GM18867 (cell line): ENCODE results near the gene OCEL1.

ENCODE experiments used
- ATAC-seq: cut with Tn5 transposase; IDR thresholded peaks from one replicate; pipeline ENCODE4 v1.9.1; 2021; ENCODE audit warnings: mild to moderate bottlenecking, moderate library complexity; ENCODE audit not compliant: unreplicated experiment

OCEL1 gene

GRCh38 chr19:17209126-17210036 lies 16.6 kb upstream of the OCEL1 start:
- ATAC-seq, result peak; percentile 56

DNA sequence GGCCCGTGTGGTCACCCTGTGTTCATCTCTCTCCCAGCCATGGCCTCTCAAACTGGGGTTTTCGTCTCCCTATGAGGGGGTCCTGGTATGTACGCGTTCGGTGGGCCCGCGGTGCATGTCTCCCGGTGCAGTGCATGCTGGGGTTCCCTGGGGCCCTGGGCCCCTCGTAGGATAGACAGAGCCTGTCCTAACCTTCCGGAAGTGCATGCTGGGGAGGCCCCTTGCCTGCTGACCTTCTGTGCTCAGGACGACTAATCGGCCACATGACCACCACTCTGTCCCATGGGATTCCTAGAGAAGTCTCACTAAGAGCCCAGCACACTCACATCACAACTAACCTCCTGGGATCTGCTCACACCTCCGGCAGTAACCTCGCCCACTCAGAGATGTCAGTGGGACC lies 15.7 kb upstream of the OCEL1 start:
- no peak for ATAC-seq

DNA sequence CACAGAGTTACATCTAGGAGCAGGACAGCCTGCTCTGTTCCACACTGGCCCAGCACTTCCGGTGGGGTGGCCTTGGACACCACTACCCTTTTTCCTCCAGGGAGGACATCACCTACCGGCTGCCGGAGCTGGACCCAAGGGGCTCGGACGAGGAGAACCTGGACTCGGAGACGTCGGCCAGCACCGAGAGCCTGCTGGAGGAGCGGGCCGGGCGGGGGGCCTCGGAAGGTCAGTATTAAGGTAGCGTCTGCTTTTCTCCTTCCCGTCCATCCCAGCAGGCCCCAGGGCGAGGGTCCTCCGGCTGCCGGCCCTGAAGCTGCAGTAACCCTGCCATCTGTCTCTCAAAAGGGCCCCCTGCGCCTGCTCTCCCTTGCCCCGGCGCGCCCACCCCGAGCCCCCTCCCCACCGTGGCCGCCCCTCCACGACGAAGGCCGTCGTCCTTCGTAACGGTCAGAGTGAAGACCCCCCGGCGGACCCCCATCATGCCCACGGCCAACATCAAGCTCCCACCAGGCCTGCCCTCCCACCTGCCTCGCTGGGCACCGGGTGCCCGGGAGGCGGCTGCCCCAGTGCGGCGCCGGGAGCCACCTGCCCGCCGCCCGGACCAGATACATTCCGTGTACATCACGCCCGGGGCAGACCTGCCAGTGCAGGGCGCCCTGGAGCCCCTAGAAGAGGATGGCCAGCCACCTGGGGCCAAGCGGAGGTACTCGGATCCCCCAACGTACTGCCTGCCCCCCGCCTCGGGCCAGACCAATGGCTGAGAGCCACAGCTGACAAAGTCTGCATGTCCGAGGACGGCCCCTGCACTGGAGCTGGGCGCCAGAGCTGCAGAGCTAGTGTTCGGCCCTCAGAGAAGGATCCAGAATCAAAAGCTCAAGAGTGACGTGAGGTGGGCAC lies 14.2 kb upstream of the OCEL1 start:
- no peak for ATAC-seq

DNA sequence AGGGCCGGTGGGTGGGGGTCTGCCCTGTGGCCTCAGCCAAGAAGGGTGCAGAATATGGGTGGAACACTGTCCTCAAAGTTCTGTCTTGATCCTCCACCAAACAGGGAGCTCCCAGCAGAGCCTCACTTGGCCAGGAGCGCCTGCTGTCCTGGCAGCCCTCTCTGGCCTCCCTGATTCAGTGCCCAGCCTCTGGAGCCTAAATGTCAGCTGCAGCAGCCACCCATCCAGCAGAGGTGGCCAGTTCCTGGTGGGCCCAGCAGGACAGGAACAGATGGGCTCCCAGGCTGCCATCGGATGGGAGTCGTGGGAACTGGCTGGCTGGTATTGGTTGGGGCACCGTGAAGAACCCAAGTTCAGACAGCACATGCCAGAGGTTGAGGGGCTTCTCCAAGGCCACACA lies 12.7 kb upstream of the OCEL1 start:
- no peak for ATAC-seq

DNA sequence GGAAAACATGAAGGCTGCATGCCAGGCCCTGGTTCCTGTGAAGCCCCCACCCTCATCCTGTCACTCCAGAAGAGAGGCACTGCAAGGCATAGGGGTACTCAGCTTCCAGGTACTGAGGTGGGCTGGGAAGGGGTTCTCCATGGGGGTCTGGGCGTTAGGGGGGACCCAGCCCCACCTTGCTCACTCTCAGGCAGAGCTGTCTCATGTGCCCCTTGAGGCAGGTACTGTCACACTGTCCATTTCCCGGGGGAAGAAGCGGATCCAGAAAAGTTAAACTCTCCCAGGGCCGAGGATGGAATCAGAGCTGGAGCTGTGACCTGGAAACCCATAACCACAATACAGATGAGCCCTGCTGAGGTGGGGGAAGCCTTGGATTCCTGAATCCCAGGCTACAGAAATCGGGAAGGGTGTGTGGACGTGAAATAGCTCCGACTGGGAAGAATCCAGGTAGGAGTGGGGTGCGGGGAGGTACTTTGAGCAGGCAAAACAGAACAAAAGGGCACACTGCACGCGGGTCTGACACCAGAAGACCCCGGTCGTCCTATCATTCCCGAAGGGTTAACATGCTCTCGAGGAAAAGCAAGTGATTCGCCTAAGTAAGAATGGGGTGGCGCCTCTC lies 11.4 kb upstream of the OCEL1 start:
- no peak for ATAC-seq

- ATAC-seq, result peak; percentile 79
These were observed 10.7 kb upstream of the OCEL1 start, which contains the start of gene USE1 for GRCh38 chr19:17215127-17215971. USE1 (plus strand) TSS chr19:17215357; CDS start chr19:17215406, 49 bp downstream.

GRCh38 chr19:17216058-17216670 lies 9.9 kb upstream of the OCEL1 start:
- ATAC-seq, result no peak

DNA sequence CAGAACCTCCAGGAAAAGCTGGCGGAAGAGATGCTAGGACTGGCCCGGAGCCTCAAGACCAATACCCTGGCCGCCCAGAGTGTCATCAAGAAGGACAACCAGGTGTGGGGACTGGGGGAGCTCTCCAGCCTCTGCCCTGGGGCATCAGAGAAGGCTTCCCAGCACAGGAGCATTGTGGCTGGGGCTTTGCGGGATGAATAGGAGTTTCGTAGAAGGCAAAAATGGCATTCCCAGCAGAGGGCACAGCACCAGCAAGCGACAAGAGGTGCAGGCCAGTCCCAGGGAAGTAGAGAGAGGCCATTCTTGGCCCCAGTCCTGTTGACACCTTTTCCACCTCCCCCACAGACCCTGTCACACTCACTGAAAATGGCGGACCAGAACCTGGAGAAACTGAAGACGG lies 6.7 kb upstream of the OCEL1 start:
- ATAC-seq, result no peak

DNA sequence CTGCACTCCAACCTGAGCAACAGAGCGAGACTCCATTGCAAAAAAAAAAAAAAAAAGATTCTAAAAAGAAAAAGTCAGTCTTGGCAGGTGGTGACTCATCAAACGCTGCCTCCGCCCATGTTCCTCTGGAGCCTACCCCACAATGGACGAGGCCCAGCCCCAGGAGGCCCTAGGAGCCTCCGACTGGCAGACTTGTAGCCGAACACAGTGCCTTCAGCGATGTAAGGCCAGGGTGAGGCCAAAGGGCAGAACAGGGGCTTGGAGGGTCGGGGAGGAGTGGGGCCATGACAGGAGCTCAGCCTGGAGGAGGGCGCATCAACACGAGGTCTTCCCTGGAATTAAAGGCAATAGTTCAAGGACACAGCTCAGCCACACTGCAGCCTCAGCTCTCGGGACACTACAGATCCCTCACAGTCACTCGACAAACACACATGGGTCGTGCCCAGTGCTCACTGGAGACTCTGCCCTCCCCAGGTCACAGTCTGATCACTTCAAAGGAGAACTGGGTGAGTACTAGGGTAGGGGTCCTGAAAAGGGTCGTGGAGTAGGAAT lies 5.7 kb upstream of the OCEL1 start:
- no peak for ATAC-seq

- ATAC-seq, result no peak
These were observed 973 bp upstream of the OCEL1 start for GRCh38 chr19:17225053-17225452.

GRCh38 chr19:17227798-17228367 lies 1.9 kb downstream of the OCEL1 start:
- no peak for ATAC-seq

DNA sequence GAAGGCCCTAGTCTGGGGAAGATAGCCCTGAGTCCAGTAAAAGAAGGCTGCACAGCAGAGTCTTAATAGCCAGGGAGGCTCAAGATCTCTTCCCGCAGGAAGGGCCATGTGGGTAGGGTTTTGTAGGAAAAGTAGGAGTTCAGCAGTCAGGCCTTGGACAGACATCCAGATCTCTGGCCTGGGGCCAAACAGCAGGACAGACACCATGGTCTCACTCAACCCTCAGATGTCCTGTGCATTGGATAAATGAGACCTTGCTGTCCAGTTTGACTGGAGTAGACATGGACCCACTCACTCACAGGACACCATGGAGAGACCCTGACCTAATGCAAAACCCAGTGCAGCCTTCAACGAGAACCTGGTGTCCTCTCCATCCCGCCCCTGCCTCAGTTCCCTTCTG lies 3.9 kb downstream of the OCEL1 start:
- no peak for ATAC-seq

DNA sequence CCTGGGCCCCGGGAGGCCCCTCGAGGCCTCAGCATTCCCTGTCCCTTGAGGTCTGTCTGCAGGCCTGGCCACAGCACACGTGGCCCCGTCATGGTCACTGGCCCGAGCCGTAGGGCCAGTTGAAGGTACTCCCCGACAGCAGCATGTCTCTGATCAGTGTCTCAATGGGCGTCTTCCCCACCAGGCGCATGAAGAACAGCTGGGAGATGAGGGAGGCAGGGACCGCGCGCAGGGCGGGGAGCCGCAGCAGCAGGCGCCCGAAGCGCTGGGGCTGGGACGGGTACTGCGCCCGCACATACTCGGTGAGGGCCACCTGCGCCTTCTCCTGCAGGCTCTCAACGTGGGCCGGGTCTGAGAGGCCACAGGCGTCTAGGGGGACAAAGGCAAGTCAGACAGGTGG lies 6.2 kb downstream of the OCEL1 start:
- ATAC-seq, result no peak

DNA sequence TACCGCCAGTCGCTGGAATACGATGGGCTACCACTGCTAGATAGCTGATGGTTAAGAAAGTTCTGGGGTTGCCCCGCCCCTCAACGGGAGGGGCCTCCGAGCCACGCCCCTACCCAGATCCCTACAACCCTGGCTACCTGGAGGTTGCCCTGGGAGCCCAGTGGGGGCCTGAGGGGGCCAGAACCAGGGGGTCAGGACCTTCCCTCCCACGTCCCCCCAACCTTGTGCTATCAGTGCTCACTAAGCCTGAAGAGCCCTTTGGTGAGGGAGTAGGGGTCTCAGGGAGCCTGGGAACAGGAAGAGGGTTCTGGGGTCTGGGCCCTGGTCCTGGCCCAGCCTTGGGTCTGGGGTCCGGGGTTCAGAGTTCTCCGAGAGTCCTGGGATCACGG lies 8.9 kb downstream of the OCEL1 start:
- ATAC-seq, result peak; percentile 35

GRCh38 chr19:17235300-17235970 lies 9.4 kb downstream of the OCEL1 start:
- ATAC-seq, result peak; percentile 61

DNA sequence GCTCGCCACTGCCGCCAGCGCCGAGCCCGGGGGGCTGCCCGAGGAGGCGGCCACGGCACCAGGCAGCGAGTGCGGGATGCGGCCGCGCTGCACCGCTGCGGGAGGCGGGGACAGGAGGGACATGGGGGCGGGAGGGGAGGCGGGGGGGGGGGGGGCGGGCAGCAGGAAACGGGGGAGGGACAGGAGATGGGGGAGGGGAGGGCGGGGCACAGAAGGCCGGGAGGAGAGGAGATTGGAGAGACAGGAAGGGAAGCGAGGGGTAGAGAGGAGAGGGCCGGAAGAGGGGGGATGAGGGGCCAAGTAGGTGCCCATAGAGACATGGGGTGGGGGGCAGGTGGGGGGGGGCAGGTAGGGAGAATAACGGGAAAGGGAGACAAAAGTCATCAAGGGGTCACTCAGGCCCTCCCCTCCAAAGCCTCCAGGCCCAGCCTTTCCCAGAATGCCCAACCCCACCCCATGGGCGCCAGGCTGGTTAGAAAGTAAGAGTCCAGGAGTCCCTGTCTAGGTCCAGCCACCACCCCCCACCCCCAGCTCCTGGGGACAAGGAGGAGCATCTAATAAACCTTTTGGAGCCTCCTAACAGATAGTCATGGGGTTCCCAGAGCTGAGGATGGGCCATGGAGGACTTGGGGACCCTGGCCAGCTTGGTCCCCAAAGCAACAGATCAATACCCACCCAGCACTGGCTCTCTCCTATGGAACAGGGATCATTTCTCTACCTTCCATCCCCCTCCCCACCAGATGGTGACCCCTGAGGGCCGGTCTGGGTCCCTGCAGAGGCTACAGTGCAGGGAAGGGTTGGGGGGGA lies 10.1 kb downstream of the OCEL1 start:
- ATAC-seq, result no peak

DNA sequence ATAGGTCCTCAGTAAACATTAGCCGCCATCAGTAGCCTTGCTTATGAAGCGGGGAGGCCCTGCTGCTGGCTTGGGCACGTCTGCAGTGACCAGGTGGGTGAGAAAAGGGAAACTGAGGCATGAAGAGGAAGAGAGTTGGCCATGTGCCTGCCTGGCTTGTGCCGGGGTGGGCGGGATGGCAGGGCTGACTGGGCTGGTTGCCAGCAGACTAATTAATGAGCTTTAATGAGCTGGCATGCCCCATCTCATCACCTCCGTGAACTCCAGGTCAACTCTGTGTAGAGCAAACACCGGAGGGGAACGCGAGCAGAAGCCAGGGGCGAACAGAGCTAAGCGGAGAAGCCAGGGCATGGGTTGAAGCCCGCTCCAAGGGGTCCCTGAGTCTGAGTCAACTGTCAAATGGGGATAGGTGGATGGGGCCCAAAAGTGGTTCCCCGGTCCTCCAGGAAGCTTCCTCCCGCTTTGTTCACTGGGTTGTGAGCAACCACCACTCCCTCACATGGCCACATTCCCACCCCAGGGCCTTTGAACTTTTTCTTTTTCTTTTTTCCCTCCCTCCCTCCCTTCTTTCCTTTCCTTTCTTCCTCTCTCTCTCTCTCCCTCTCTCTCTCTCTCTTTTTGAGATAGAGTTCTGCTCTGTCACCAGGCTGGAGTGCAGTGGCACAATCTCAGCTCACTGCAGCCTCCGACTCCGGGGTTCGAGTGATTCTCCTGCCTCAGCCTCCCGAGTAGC lies 11.0 kb downstream of the OCEL1 start:
- ATAC-seq, result no peak
